ENCODE results near the gene SMLR1. TPM values are rescaled to one million over a fixed set of nuclear protein-coding genes. Genes with fewer than 3 reads are reported as not detected.

Gene SMLR1
- total and polyA plus RNA-seq, 2 donors from 2014 or later = 0.16 to 5.1 TPM

DNA sequence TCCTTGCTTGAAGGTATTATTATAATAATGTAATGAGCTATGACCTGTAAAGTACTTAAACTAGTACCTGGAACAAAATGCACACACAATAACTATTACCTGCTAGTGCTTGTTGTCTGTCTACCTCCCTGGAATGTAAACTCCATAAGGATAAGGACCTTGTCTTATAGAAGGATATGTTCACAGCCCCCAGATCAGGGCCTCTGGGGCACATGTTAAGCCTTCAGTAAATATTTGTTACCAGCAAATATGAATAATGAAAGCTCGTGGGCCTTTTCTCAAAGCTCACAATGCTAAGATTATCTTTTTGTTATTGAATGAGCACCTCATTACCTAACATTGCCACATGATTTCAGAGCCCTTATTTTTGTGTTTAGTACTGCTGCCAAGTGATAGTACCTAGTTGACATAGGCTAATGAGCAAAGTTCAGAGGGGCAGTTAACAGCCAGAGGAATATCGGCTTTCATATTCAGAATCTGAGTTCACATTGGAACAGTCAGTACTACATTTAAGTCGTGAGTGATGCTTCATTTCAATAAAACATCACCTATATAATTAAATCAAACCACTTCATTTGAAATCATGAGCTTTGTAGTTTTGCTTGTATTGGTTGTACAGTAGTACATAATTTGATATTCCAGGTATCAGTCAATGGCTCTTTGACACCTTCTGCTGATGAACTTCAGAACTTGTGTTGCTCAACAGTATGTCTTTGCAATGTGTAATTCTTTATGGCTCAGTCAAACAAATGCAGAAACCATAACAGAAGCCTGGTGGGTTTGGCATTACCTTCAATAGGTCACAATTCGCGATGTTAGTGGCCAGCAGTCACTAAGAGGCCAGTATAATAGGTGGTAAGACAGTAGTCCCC is 11.8 kb upstream of the SMLR1 start:
- no peak overlapping the region for H3K4me3 ChIP-seq (ENCODE audit: low read length in 3 of 3)
- no peak overlapping the region for H3K9ac ChIP-seq (ENCODE audit: low read length in 3 of 3)
- no peaks in the 10 kb centered on the region for H3K4me1 ChIP-seq (ENCODE audit: control insufficient read depth in 2 of 3, insufficient read depth in 2 of 3, low read depth in 1 of 3, low read length in 3 of 3)
- no peak overlapping the region for H3K27ac ChIP-seq (ENCODE audit: low read depth in 2 of 2, low read length in 2 of 2)
- FAIRE-seq (no peak), DNase-seq (no peak)
- H3K27me3 ChIP-seq (ENCODE audit: control insufficient read depth, insufficient read depth, low read length) = no peaks in the 10 kb centered on the region
- H3K36me3 ChIP-seq (ENCODE audit: control insufficient read depth in 2 of 3, insufficient read depth in 3 of 3, low read length in 3 of 3) = no peaks in the 10 kb centered on the region
- intact Hi-C loops (cut with DNase I) = no loop called here
- no peak for TF ChIP-seq CTCF (IDR thresholded peaks at IDR 0.05; ENCODE audit: borderline replicate concordance, extremely low read depth, insufficient read depth)
- H3K9me3 ChIP-seq (ENCODE audit: control insufficient read depth in 2 of 3, insufficient read depth in 1 of 3, low read length in 3 of 3) = no peaks in the 10 kb centered on the region

- Histone ChIP-seq H3K9me3 (ENCODE audit: control insufficient read depth in 2 of 3, insufficient read depth in 1 of 3, low read length in 3 of 3) (no peaks in the 10 kb centered on the region), H3K4me1 (ENCODE audit: control insufficient read depth in 2 of 3, insufficient read depth in 2 of 3, low read depth in 1 of 3, low read length in 3 of 3) (no peaks in the 10 kb centered on the region), H3K4me3 (ENCODE audit: low read length in 3 of 3) (no peak overlapping the region), H3K27ac (ENCODE audit: low read depth in 2 of 2, low read length in 2 of 2) (no peak overlapping the region), H3K36me3 (ENCODE audit: control insufficient read depth in 2 of 3, insufficient read depth in 3 of 3, low read length in 3 of 3) (no peaks in the 10 kb centered on the region), H3K27me3 (ENCODE audit: control insufficient read depth, insufficient read depth, low read length) (no peaks in the 10 kb centered on the region), H3K9ac (ENCODE audit: low read length in 3 of 3) (no peak overlapping the region)
- FAIRE-seq (no peak), DNase-seq (no peak)
- intact Hi-C loops (cut with DNase I) = no loop called here
- TF ChIP-seq CTCF (IDR thresholded peaks at IDR 0.05; ENCODE audit: borderline replicate concordance, extremely low read depth, insufficient read depth) = no peak
Measured at GRCh38 chr6:130822736-130823135, 4.5 kb upstream of the SMLR1 start.

DNA sequence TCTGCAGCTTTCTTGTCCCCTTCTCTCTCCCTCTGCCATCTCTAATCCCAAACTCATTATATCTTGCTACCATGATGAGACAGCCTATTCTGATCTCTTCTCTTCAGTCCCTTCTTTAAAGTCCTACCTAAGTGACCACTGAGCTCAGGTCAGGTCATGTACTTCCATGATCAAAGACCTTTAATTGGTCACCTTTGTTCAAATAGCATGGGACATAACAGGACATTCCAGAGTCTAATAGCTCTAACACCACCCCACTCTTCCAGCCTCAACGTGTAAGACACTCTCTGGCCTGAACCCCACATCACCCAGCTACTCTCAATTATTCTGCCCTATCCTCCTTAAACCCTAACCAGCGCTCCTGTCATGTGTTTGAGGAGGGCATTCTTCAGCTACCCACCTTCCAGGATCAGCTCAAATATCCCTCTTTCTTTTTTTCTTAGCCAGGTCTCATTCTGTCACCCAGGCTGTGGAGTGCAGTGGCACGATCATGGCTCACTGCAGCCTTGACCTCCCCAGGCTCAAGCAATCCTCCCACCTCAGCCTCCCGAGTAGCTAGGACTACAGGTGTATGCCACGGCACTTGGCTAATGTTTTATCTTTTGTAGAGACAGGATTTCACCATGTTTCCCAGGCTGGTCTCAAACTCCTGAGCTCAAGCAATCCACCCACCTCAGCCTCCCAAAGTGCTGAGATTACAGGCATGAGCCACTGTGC is 2.1 kb upstream of the SMLR1 start:
- no peak overlapping the region for H3K4me3 ChIP-seq (ENCODE audit: low read length in 3 of 3)
- FAIRE-seq (no peak), DNase-seq (no peak)
- no peaks in the 10 kb centered on the region for H3K4me1 ChIP-seq (ENCODE audit: control insufficient read depth in 2 of 3, insufficient read depth in 2 of 3, low read depth in 1 of 3, low read length in 3 of 3)
- no peaks in the 10 kb centered on the region for H3K9me3 ChIP-seq (ENCODE audit: control insufficient read depth in 2 of 3, insufficient read depth in 1 of 3, low read length in 3 of 3)
- no peaks in the 10 kb centered on the region for H3K36me3 ChIP-seq (ENCODE audit: control insufficient read depth in 2 of 3, insufficient read depth in 3 of 3, low read length in 3 of 3)
- TF ChIP-seq CTCF (IDR thresholded peaks at IDR 0.05; ENCODE audit: borderline replicate concordance, extremely low read depth, insufficient read depth) = no peak
- H3K27ac ChIP-seq (ENCODE audit: low read depth in 2 of 2, low read length in 2 of 2) = no peak overlapping the region
- intact Hi-C loops (cut with DNase I) = no loop called here
- H3K9ac ChIP-seq (ENCODE audit: low read length in 3 of 3) = no peak overlapping the region
- H3K27me3 ChIP-seq (ENCODE audit: control insufficient read depth, insufficient read depth, low read length) = no peaks in the 10 kb centered on the region
